Liver (tissue), 9 donors: ENCODE results near the gene NF2. TPM values are rescaled to one million over a fixed set of nuclear protein-coding genes. Genes with fewer than 3 reads are reported as not detected.
"Not testable (repeated sequence)": the region's sequence is repeated elsewhere in the genome, so short reads cannot be mapped to it uniquely, and the experiment has no call there.

ENCODE experiments used
- DNase-seq: peaks from one replicate; pipeline ENCODE4 v3.0.0-alpha.2; 2017; ENCODE audit warnings: low spot score
- H3K27ac ChIP-seq, 2 donors: one replicate each; pipeline ENCODE4 v1.7.0; 2013; ENCODE audit warnings: inconsistent platforms in 2 of 2, low read length in 2 of 2, control low read depth in 1 of 2, low read depth in 1 of 2, mild to moderate bottlenecking in 1 of 2
- H3K27me3 ChIP-seq, 4 donors: one replicate each; pipeline versions ENCODE4 v1.6.1 to v1.7.0; 2013; ENCODE audit warnings: low read length in 3 of 4, inconsistent platforms in 1 of 4, mild to moderate bottlenecking in 1 of 4, moderate library complexity in 1 of 4; ENCODE audit not compliant: control insufficient read depth in 4 of 4, insufficient read depth in 4 of 4
- H3K36me3 ChIP-seq, 4 donors: one replicate each; pipeline versions ENCODE4 v1.6.1 to v1.7.0; 2013; ENCODE audit warnings: low read length in 3 of 4, mild to moderate bottlenecking in 3 of 4, low read depth in 1 of 4, moderate library complexity in 1 of 4; ENCODE audit not compliant: control insufficient read depth in 4 of 4, insufficient read depth in 3 of 4
- H3K4me1 ChIP-seq, 4 donors: one replicate each; pipeline versions ENCODE4 v1.6.1 to v1.7.0; 2013; ENCODE audit warnings: low read length in 3 of 4, mild to moderate bottlenecking in 3 of 4, moderate library complexity in 1 of 4; ENCODE audit not compliant: control insufficient read depth in 4 of 4, insufficient read depth in 4 of 4
- H3K4me3 ChIP-seq, 3 donors: one replicate each; pipeline versions ENCODE4 v1.6.1 to v1.7.0; 2013; ENCODE audit warnings: low read length in 3 of 3, control low read depth in 1 of 3, low read depth in 1 of 3, mild to moderate bottlenecking in 1 of 3
- H3K9ac ChIP-seq, 2 donors: one replicate each; pipeline ENCODE4 v1.7.0; 2013; ENCODE audit warnings: low read length in 2 of 2, mild to moderate bottlenecking in 2 of 2, moderate library complexity in 2 of 2, control low read depth in 1 of 2, low read depth in 1 of 2
- H3K9me3 ChIP-seq, 4 donors: one replicate each; pipeline versions ENCODE4 v1.6.1 to v1.7.0; 2013; ENCODE audit warnings: low read length in 3 of 4; ENCODE audit not compliant: control insufficient read depth in 4 of 4
- FOXA2 ChIP-seq: IDR thresholded peaks from 2 replicates; pipeline ENCODE4 v1.6.1; 2016; ENCODE audit warnings: antibody characterized with exemption
- GABPA ChIP-seq, 2 donors: IDR thresholded peaks in 1 of 2; conservative IDR thresholded peaks in 1 of 2; 2 replicates each; pipeline ENCODE4 v1.6.1; 2016; ENCODE audit warnings: antibody characterized with exemption in 2 of 2, mild to moderate bottlenecking in 1 of 2, moderate library complexity in 1 of 2
- HNF4A ChIP-seq, 2 donors: conservative IDR thresholded peaks; 2 replicates each; pipeline ENCODE4 v1.6.1; 2016; ENCODE audit warnings: antibody characterized with exemption in 2 of 2, mild to moderate bottlenecking in 2 of 2
- HNF4G ChIP-seq: IDR thresholded peaks from 2 replicates; pipeline ENCODE4 v1.6.1; 2016; ENCODE audit warnings: antibody characterized with exemption
- JUND ChIP-seq, 2 donors: IDR thresholded peaks; 2 replicates each; pipeline ENCODE4 v1.6.1; 2016; ENCODE audit warnings: antibody characterized with exemption in 2 of 2
- SP1 ChIP-seq: IDR thresholded peaks from 2 replicates; pipeline ENCODE4 v1.6.1; 2018; ENCODE audit warnings: antibody characterized with exemption, mild to moderate bottlenecking
- TAF1 ChIP-seq: conservative IDR thresholded peaks from 2 replicates; pipeline ENCODE4 v1.6.1; 2016; ENCODE audit warnings: antibody characterized with exemption, mild to moderate bottlenecking
- YY1 ChIP-seq: IDR thresholded peaks from 2 replicates; pipeline ENCODE4 v1.6.1; 2016; ENCODE audit warnings: antibody characterized with exemption, mild to moderate bottlenecking
- WGBS: extraction: QIAGEN DNeasy Blood & Tissue Kit; methylation state at CpG from one replicate; pipeline ENCODE4 v1.1.7; 2013; 5-methylcytosine and 5-hydroxymethylcytosine counted together
- polyA plus RNA-seq, 2 donors: library from polyadenylated mRNA; stranded (reverse) in 1 of 2; unstranded in 1 of 2; fragments of 200-250 nt in 1 of 2; fragments of >200 nt in 1 of 2; fragmentation: Nextera tagmentation in 1 of 2; extraction: Ambion mirVana in 1 of 2; gene quantifications; one replicate each; pipeline versions ENCODE4 v1.2.1 to v1.2.3, GENCODE V29; 2013 to 2015
- total RNA-seq, 2 donors: library from RNA; depleted of rRNA; stranded (reverse); fragments of >200 nt; gene quantifications; one replicate each; pipeline ENCODE4 v1.2.3, GENCODE V29; 2014
- TF ChIP-seq, protein P1 (sequence below): IDR thresholded peaks from 2 replicates; pipeline ENCODE4 v1.6.1; 2016; ENCODE audit warnings: antibody characterized with exemption
- TF ChIP-seq, protein P2 (sequence below): fragments of 150-350 bp; IDR thresholded peaks from 2 replicates; pipeline ENCODE4 v1.5.1; 2017; ENCODE audit warnings: improper control_type of control experiment, low read depth, low read length; ENCODE audit not compliant: missing input control
- TF ChIP-seq, protein P3 (sequence below): IDR thresholded peaks from 2 replicates; pipeline ENCODE4 v1.6.1; 2016; ENCODE audit warnings: antibody characterized with exemption
- donor health status: healthy.
- donor health status: healthy.
- donor health status: healthy.
- donor health status: healthy.
- donor health status: healthy.

The NF2 gene
- total and polyA plus RNA-seq, 4 donors: 6.2 to 25.2 (median 11.2) TPM

DNA sequence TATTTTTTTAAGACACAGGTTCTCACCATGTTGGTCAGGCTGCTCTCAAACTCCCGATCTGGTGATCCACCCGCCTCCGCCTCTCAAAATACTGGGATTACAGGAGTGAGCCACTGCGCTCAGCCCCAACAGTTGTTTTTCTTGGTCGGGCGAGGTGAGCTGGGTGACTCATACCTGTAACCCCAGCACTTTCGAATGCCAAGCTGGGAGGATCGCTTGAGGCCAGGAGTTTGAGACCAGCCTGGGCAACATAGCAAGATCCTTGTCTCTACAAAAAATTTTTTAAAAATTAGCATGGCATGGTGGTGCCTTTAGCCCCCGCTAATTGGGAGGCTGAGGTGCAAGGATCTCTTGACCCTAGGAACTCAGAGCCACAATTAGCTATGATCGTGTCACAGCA lies 7.0 kb upstream of the NF2 start:
- WGBS: 87% methylated on average over 10 of the region's 10 CpGs
- Histone ChIP-seq H3K27me3 (no peaks in the 10 kb centered on the region), H3K4me3 (no peak overlapping the region), H3K4me1 (peaks cover 0 to 3% (median 0%) of the 10 kb centered on the region in 4 donors), H3K9me3 (no peaks in the 10 kb centered on the region), H3K9ac (no peak overlapping the region), H3K36me3 (no peaks in the 10 kb centered on the region), H3K27ac (no peak overlapping the region)
- no peak for TF ChIP-seq JUND (IDR thresholded peaks at IDR 0.05)
- TF ChIP-seq HNF4A (conservative IDR thresholded peaks at IDR 0.05): no peak
- TF ChIP-seq, protein P1, sequence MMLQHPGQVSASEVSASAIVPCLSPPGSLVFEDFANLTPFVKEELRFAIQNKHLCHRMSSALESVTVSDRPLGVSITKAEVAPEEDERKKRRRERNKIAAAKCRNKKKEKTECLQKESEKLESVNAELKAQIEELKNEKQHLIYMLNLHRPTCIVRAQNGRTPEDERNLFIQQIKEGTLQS: no peak
- no peak for TF ChIP-seq TAF1
- no peak for TF ChIP-seq YY1
- no peak for DNase-seq

DNA sequence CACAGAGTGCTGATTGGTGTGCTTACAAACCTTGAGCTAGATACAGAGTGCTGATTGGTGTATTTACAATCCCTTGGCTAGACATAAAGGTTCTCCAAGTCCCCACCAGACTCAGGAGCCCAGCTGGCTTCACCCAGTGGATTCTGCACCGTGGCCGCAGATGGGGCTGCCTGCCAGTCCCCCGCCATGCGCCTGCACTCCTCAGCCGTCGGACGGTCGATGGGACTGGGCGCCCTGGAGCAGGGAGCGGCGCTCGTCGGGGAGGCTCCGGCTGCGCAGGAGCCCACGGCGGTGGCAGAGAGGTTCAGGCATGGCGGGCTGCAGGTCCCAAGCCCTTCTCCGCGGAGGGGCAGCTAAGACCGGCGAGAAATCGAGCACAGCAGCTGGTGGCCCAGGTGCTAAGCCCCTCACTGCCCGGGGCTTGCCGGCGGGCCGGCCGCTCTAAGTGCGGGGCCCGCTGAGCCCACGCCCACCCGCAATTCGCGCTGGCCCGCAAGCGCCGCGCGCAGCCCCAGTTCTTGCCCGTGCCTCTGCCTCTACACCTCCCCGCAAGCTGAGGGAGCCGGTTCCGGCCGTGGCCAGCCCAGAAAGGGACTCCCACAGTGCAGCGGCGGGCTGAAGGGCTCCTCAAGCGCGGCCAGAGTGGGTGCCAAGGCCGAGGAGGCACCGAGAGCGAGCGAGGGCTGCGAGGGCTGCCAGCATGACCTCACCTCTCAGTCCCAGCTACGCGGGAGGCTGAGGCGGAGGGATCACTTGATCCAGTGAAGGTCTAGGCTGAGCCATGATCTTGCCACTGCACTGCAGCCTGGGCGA lies 5.4 kb upstream of the NF2 start:
- not testable (repeated sequence) for H3K27me3 ChIP-seq, DNase-seq, H3K9me3 ChIP-seq, H3K4me1 ChIP-seq, H3K4me3 ChIP-seq, H3K9ac ChIP-seq, H3K36me3 ChIP-seq, H3K27ac ChIP-seq
- 91% methylated on average over 57 of the region's 57 CpGs for WGBS

DNA sequence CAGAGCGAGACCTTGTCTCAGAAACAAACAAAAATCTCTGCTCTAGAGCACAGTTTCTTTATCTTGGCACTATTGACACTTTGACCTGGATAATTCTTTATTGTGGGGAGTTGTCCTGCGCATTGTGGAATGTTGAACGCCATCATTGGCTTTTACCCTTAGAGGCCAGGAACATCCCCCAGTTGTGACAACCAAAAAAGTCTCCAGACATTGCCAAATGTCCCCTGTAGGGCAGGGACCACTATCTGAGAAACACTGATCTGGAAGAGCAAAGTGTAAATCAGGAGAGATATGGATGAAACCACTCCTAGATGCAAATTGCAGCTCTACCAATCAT lies 4.8 kb upstream of the NF2 start:
- no peak overlapping the region for H3K4me3 ChIP-seq
- H3K9ac ChIP-seq: no peak overlapping the region
- H3K4me1 ChIP-seq: peaks cover 0 to 3% (median 0%) of the 10 kb centered on the region in 4 donors
- WGBS: 91% methylated on average over 3 of the region's 3 CpGs
- H3K27me3 ChIP-seq: no peaks in the 10 kb centered on the region
- DNase-seq: no peak
- TF ChIP-seq GABPA (IDR thresholded peaks at IDR 0.05 in 1 of 2, conservative IDR thresholded peaks at IDR 0.05 in 1 of 2): no peak
- TF ChIP-seq, protein P2, sequence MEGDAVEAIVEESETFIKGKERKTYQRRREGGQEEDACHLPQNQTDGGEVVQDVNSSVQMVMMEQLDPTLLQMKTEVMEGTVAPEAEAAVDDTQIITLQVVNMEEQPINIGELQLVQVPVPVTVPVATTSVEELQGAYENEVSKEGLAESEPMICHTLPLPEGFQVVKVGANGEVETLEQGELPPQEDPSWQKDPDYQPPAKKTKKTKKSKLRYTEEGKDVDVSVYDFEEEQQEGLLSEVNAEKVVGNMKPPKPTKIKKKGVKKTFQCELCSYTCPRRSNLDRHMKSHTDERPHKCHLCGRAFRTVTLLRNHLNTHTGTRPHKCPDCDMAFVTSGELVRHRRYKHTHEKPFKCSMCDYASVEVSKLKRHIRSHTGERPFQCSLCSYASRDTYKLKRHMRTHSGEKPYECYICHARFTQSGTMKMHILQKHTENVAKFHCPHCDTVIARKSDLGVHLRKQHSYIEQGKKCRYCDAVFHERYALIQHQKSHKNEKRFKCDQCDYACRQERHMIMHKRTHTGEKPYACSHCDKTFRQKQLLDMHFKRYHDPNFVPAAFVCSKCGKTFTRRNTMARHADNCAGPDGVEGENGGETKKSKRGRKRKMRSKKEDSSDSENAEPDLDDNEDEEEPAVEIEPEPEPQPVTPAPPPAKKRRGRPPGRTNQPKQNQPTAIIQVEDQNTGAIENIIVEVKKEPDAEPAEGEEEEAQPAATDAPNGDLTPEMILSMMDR: no peak
- no peak for TF ChIP-seq HNF4G
- no peak for TF ChIP-seq FOXA2
- TF ChIP-seq SP1: no peak
- no peak for TF ChIP-seq HNF4A (conservative IDR thresholded peaks at IDR 0.05)
- TF ChIP-seq, protein P3, sequence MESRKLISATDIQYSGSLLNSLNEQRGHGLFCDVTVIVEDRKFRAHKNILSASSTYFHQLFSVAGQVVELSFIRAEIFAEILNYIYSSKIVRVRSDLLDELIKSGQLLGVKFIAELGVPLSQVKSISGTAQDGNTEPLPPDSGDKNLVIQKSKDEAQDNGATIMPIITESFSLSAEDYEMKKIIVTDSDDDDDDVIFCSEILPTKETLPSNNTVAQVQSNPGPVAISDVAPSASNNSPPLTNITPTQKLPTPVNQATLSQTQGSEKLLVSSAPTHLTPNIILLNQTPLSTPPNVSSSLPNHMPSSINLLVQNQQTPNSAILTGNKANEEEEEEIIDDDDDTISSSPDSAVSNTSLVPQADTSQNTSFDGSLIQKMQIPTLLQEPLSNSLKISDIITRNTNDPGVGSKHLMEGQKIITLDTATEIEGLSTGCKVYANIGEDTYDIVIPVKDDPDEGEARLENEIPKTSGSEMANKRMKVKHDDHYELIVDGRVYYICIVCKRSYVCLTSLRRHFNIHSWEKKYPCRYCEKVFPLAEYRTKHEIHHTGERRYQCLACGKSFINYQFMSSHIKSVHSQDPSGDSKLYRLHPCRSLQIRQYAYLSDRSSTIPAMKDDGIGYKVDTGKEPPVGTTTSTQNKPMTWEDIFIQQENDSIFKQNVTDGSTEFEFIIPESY: no peak
- no peak for TF ChIP-seq JUND (IDR thresholded peaks at IDR 0.05)
- H3K27ac ChIP-seq: no peak overlapping the region
- H3K9me3 ChIP-seq: no peaks in the 10 kb centered on the region
- no peaks in the 10 kb centered on the region for H3K36me3 ChIP-seq
